OCI-LY3 (cell line): ENCODE measurements around the gene COL1A1.

Source experiments
- H2AFZ ChIP-seq: fragments of 200-600, 300-600 bp; shearing (Covaris generic); 2 replicates; pipeline ENCODE4 v1.6.0; 2014; ENCODE audit warnings: antibody characterized with exemption, low read depth, low read length
- H3K27ac ChIP-seq: fragments of 200-600, 300-600 bp; sonication (generic); 2 replicates; pipeline ENCODE4 v1.5.1; 2014; ENCODE audit warnings: mild to moderate bottlenecking, low read length, moderate library complexity, mixed read lengths
- H3K27me3 ChIP-seq: fragments of 200-600, 300-600 bp; sonication (generic); 2 replicates; pipeline ENCODE4 v1.6.1; 2014; ENCODE audit warnings: low read depth, low read length, mixed read lengths
- H3K36me3 ChIP-seq: fragments of 200-600, 300-600 bp; sonication (generic); replicated peaks from 2 replicates; pipeline ENCODE3; 2014; ENCODE audit warnings: low read depth, low read length, mixed read lengths
- H3K4me1 ChIP-seq: fragments of 300-600, 200-600 bp; sonication (generic); 2 replicates; pipeline ENCODE4 v1.6.1; 2014; ENCODE audit warnings: low read length, mixed read lengths
- H3K4me2 ChIP-seq: fragments of 200-600, 300-600 bp; sonication (generic); 2 replicates; pipeline ENCODE4 v1.6.1; 2014; ENCODE audit warnings: low read length, mixed read lengths
- H3K4me3 ChIP-seq: fragments of 300-600, 200-600 bp; sonication (generic); 2 replicates; pipeline ENCODE4 v1.5.1; 2014; ENCODE audit warnings: antibody characterized with exemption, mild to moderate bottlenecking, low read length, moderate library complexity
- H3K79me2 ChIP-seq: fragments of 300-600, 200-600 bp; shearing (Covaris generic); 2 replicates; pipeline ENCODE4 v1.6.1; 2014; ENCODE audit warnings: mild to moderate bottlenecking, low read length, mixed read lengths
- H3K9ac ChIP-seq: fragments of 300-600, 200-600 bp; shearing (Covaris generic); 2 replicates; pipeline ENCODE4 v1.6.0; 2014; ENCODE audit warnings: mild to moderate bottlenecking, low read length, moderate library complexity
- H3K9me3 ChIP-seq: fragments of 200-600, 300-600 bp; shearing (Covaris generic); 2 replicates; pipeline ENCODE4 v1.6.1; 2014; ENCODE audit warnings: low read length, mixed read lengths; ENCODE audit not compliant: insufficient read depth
- H4K20me1 ChIP-seq: fragments of 200-600, 300-600 bp; sonication (generic); 2 replicates; pipeline ENCODE4 v1.6.1; 2016; ENCODE audit warnings: low read length, mixed read lengths; ENCODE audit not compliant: insufficient read depth
- EZH2phosphoT487 ChIP-seq: fragments of 200-600 bp; shearing (Covaris generic); IDR thresholded peaks from 2 replicates; pipeline ENCODE4 v1.6.1; 2018; ENCODE audit warnings: antibody characterized with exemption, mixed run types, low read depth
- TF ChIP-seq, protein P1 (sequence below): fragments of 200-600, 300-600 bp; sonication (generic); IDR thresholded peaks from 2 replicates; pipeline ENCODE4 v1.5.1; 2014; ENCODE audit warnings: antibody characterized with exemption, low read length, low read depth

COL1A1 gene

DNA sequence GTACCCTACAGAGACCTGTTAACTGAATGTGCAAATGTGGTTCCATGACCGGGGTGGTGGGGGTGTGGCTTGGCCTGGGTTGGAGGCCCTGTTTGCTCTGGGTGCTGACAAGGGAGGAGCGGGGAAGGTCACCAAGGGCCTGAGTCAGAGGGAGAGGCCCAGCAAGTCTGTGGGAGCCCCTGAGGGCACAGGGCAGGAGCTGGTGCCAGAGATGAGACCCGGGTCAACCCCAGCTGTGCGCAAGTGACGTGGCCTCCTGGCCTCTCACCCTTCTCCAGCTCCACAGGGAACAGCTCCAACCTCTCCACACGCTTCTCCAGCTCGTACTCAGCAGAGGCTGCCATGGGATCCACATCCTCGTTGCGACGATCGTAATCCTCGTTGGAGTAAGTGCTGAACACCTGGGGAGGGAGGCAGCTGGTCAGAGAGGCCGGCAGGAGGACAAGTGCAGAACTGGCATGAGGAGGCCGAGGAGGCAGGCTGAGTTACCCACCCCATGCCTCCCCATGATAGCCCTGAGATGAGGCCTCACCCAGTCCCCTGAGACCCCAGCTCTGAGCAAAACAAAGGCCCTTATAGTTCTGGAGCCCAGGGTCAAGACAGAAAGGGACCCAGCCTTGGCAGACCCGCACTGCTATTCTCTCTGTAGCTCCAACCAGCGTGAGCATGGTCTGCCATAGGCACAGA is 56.4 kb downstream of the COL1A1 start:
- H3K4me2 ChIP-seq = peak overlapping the region; percentile 95
- peak overlapping the region; percentile 99; the same call in 1 of the 2 replicates for H3K9ac ChIP-seq
- no peaks in the 10 kb centered on the region for H3K27me3 ChIP-seq
- H3K36me3 ChIP-seq = peaks cover 90% of the 10 kb centered on the region
- peaks cover 72% of the 10 kb centered on the region for H4K20me1 ChIP-seq
- no peak overlapping the region for H2AFZ ChIP-seq
- TF ChIP-seq, protein P1, sequence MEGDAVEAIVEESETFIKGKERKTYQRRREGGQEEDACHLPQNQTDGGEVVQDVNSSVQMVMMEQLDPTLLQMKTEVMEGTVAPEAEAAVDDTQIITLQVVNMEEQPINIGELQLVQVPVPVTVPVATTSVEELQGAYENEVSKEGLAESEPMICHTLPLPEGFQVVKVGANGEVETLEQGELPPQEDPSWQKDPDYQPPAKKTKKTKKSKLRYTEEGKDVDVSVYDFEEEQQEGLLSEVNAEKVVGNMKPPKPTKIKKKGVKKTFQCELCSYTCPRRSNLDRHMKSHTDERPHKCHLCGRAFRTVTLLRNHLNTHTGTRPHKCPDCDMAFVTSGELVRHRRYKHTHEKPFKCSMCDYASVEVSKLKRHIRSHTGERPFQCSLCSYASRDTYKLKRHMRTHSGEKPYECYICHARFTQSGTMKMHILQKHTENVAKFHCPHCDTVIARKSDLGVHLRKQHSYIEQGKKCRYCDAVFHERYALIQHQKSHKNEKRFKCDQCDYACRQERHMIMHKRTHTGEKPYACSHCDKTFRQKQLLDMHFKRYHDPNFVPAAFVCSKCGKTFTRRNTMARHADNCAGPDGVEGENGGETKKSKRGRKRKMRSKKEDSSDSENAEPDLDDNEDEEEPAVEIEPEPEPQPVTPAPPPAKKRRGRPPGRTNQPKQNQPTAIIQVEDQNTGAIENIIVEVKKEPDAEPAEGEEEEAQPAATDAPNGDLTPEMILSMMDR = no peak
- TF ChIP-seq EZH2phosphoT487 = no peak
- H3K4me3 ChIP-seq = peak overlapping the region; percentile 93
- H3K79me2 ChIP-seq = peaks cover 99% of the 10 kb centered on the region
- no peaks in the 10 kb centered on the region for H3K9me3 ChIP-seq
- peaks cover 64% of the 10 kb centered on the region for H3K4me1 ChIP-seq
- H3K27ac ChIP-seq = peak overlapping the region; percentile 98

GRCh38 chr17:50144355-50144754 is 57.1 kb downstream of the COL1A1 start:
- Histone ChIP-seq H4K20me1 (peaks cover 77% of the 10 kb centered on the region), H3K4me2 (peak overlapping the region; percentile 95), H3K4me3 (no peak overlapping the region), H3K27me3 (no peaks in the 10 kb centered on the region), H3K4me1 (peaks cover 65% of the 10 kb centered on the region), H3K27ac (peak overlapping the region; percentile 98), H3K36me3 (peaks cover 88% of the 10 kb centered on the region), H3K79me2 (peaks cover 98% of the 10 kb centered on the region), H2AFZ (no peak overlapping the region), H3K9ac (no peak overlapping the region), H3K9me3 (no peaks in the 10 kb centered on the region)
- no peak for TF ChIP-seq EZH2phosphoT487
- TF ChIP-seq, protein P1 = no peak

- no peaks in the 10 kb centered on the region for H3K27me3 ChIP-seq
- peak overlapping the region; percentile 98 for H3K27ac ChIP-seq
- peak overlapping the region; percentile 5; the same call in 1 of the 2 replicates for H3K4me2 ChIP-seq
- H4K20me1 ChIP-seq = peaks cover 85% of the 10 kb centered on the region
- no peak overlapping the region for H3K9ac ChIP-seq
- no peak overlapping the region for H2AFZ ChIP-seq
- H3K79me2 ChIP-seq = peaks cover 99% of the 10 kb centered on the region
- no peak for TF ChIP-seq EZH2phosphoT487
- TF ChIP-seq, protein P1 = no peak
- H3K4me3 ChIP-seq = no peak overlapping the region
- peaks cover 70% of the 10 kb centered on the region for H3K4me1 ChIP-seq
- H3K36me3 ChIP-seq = peaks cover 92% of the 10 kb centered on the region
- no peaks in the 10 kb centered on the region for H3K9me3 ChIP-seq
Observed at GRCh38 chr17:50143461-50144176, 57.8 kb downstream of the COL1A1 start.

DNA sequence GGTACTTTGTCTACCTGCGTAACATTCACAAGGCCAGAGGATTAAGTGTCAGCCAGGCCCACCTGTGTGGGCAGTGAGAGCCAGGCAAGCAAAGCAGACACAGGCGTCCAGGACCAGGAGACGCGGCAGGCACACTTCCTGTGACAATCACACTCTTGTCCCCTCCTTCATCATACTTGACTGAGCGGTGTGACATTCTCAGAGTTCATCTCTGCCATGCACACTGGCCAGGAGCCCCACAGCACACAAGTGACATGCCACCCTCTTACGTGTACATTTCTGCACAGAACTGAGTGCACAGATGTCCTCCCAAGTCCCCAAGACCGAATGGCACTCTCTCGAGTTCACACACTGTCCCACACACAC is 59.7 kb downstream of the COL1A1 start:
- H4K20me1 ChIP-seq = peaks cover 99% of the 10 kb centered on the region
- peaks cover 95% of the 10 kb centered on the region for H3K36me3 ChIP-seq

More for the DNA sequence above, 59.7 kb downstream of the COL1A1 start:
- no peak overlapping the region for H3K4me2 ChIP-seq
- no peak overlapping the region for H3K4me3 ChIP-seq
- no peak overlapping the region for H3K9ac ChIP-seq
- no peaks in the 10 kb centered on the region for H3K9me3 ChIP-seq
- H3K79me2 ChIP-seq = peaks cover 98% of the 10 kb centered on the region
- no peaks in the 10 kb centered on the region for H3K27me3 ChIP-seq
- H3K27ac ChIP-seq = 0 out of 2 replicates have a peak overlapping the region, but pooled peaks have one; percentile 16
- H2AFZ ChIP-seq = no peak overlapping the region
- peaks cover 80% of the 10 kb centered on the region for H3K4me1 ChIP-seq
- TF ChIP-seq EZH2phosphoT487 = no peak
- TF ChIP-seq, protein P1 = no peak
